Effector CD8-positive, alpha-beta T cell (primary cell): ENCODE results near the gene GPR155.
"Not testable (repeated sequence)": the region's sequence is repeated elsewhere in the genome, so short reads cannot be mapped to it uniquely, and the experiment has no call there.

Experiments
- DNase-seq: peaks from one replicate; lab custom pipeline; 2025; lab: John Stamatoyannopoulos, UW

The GPR155 gene

DNA sequence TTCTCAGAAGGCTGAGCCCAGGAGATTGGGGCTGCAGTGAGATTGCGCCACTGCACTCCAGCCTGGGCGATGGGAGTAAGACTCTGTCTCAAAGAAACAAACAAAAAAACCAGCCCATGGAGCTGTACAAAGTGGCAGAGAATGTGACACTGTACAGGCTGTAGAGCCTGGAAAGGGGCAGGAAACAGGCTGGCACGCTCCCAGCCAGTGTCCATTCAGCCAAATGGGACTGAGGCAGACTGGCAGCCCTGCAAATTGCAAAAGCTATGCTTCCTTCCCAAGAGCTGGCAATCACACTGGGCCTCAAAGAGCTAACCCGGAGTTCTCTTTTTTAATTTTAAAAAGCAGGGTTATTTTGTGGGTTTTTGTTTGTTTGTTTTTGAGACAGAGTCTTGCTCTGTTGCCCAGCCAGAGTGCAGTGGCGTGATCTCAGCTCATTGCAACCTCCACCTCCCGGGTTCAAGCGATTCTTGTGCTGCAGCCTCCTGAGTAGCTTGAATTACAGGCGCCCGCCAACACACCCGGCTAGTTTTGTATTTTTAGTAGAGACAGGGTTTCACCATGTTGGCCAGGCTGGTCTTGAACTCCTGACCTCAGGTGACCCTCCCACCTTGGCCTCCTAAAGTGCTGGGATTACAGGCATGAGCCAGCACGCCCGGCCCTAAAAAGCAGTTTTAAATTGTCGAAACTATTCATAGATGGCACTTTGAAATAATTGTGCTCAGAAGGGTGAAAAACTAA, 48.5 kb downstream of the GPR155 start:
- no peak for DNase-seq

DNA sequence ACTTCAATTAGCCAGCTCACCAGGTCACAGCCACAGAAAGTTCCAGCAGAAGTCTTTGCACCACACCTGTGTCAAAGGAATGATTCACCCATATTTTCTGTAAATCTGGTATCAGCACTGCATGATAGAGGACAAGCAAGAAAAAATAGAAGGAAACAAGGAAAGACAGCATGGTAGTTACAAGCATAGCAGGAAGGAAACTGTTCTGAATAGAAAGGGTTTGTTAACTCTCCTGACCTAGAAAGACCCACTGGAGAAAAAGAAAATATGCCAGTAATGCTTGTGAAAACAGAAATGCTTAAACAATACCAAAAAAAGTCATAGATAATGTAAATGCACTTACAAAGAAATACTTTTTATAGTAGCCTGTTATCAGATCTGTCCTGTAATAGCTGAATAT, 50.5 kb downstream of the GPR155 start:
- no peak for DNase-seq

GRCh38 chr2:174431902-174432301, 54.9 kb downstream of the GPR155 start:
- DNase-seq, result no peak

GRCh38 chr2:174430066-174430465, 56.8 kb downstream of the GPR155 start:
- no peak for DNase-seq

DNA sequence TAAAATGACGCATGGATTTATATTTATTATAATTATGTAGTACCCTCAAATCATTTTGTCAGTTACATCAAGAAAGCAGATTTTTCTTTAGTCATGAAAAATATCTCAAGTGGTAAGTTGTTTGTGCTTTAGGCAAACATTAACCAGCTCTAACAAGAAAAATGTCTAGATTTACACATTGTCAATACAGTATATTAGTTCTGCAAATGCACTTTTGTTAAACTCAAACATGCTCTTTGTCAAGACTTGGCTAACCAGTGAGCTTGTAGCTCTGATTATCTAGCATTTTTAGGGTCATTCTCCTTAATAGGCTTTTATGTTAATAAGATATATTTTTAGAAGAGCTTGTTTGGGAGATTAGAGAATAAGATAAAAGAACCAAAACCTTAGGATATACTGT, 58.6 kb downstream of the GPR155 start:
- no peak for DNase-seq

- no peak for DNase-seq
Observed at GRCh38 chr2:174412256-174412655, 74.6 kb downstream of the GPR155 start.

DNA sequence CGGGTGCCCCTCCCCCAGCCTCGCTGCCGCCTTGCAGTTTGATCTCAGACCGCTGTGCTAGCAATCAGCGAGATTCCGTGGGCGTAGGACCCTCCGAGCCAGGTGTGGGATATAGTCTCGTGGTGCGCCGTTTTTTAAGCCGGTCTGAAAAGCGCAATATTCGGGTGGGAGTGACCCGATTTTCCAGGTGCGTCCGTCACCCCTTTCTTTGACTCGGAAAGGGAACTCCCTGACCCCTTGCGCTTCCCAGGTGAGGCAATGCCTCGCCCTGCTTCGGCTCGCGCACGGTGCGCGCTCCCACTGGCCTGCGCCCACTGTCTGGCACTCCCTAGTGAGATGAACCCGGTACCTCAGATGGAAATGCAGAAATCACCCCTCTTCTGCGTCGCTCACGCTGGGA, 76.8 kb downstream of the GPR155 start:
- DNase-seq, result not testable (repeated sequence)

DNA sequence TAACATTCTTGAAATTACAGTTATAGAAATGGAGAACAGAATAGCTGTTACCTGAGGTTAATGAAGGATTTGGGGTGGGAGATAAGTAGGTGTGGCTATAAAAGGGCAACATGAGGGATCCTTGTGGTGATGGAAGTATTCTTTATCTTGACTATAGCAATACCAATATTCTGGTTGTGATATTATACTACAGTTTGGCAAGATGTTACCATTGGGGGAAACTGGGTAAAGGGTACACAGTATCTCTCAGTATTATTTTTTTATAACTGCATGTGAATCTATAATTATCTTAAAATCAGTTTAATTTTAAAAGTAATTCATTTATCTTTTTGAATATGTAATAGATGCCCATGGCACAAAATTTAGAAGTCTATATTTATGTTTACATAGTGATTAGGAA, 83.2 kb downstream of the GPR155 start:
- no peak for DNase-seq

DNA sequence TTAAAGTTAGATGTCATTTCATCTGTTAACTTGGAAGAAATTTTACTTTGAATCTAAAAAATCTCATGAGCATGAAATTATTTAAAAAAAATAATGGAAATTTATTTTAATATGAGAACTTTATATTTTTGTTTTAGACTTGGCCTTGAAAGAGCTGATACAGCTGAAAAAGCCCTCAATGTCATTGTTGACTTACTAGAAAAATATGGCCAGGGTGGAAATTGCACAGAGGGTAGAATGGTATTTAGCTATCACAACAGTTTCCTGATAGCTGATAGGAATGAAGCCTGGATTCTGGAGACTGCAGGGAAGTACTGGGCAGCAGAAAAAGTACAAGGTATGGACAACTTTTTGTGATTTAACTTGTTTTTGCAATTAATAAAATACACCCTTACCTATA, 86.0 kb downstream of the GPR155 start:
- no peak for DNase-seq

DNA sequence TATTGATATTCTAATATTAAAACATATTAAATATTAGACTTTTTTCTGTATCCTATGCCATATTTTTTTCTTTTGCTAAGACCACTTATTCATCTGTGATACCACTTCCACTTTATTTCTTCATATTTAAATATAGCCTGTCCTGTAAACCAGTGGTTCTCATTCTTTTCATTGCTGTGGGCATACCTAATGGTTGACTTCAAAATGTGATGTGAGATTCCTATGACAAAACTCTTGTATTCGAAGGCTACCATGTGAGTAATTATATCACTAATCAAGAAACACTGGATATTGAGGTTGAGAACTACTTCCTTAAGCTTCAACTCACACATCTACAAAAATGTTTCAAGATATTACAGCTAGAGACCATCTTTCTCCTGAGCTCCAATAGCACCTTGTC, 87.7 kb downstream of the GPR155 start:
- DNase-seq, result no peak

- DNase-seq, result no peak
Observed at GRCh38 chr2:174397773-174398172, 89.1 kb downstream of the GPR155 start.

DNA sequence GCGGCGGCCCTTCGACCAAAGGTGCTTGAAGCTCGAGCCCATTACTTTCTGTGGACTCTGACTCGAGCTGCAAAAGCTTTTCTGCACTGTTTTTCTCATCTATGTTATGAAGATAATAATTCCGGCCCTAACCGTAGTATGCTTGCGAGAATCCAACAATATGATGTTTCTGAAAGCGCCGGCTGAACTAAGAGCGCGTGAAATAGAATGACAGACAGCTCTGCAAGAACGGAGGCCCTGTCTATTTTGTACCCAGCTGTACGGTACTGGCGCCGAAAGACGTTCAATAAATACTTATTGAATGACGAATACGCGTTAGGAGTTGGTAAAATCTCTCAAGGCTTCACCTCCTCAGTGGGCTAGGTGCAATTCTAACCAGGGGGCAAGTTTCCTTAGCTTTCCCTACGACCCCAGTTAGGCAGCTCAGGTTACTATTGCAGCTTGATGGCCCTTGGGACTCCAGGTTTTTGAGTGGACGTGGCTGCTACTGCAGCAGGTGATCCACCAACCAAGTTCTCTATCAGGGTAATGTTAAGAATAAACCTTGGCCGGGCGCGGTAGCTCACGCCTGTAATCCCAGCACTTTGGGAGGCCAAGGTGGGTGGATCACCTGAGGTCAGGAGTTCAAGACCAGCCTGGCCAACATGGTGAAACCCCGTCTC, 90.7 kb downstream of the GPR155 start:
- no peak for DNase-seq

- peak; percentile 71 for DNase-seq
Observed at GRCh38 chr2:174395284-174395968, 91.4 kb downstream of the GPR155 start, which contains the start of gene SCRN3. Gene SCRN3 (plus strand): TSS chr2:174395730. CDS start chr2:174398284, 2,554 bp downstream.

DNA sequence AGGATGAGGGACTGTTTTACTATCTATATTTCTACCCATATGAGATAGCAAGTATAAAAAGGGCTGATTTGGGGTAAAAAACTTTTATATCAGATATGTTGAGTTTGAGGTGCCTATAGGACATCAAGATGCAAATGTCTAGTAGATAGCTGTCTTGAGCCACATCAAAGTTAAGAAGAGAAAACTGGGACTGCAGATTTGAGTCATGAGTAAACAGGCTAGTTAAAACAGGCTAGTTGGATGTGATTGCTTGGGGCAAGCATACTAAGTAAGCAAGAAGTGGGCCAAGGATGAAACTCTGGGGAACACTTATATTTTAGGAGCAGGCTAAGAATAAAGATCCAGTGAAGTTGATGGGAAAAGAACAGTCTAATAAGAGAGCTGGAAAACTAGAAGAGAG, 94.1 kb downstream of the GPR155 start:
- DNase-seq, result no peak

- DNase-seq, result not testable (repeated sequence)
Observed at GRCh38 chr2:174390303-174390702, 96.5 kb downstream of the GPR155 start.

GRCh38 chr2:174389542-174389941, 97.3 kb downstream of the GPR155 start:
- no peak for DNase-seq

DNA sequence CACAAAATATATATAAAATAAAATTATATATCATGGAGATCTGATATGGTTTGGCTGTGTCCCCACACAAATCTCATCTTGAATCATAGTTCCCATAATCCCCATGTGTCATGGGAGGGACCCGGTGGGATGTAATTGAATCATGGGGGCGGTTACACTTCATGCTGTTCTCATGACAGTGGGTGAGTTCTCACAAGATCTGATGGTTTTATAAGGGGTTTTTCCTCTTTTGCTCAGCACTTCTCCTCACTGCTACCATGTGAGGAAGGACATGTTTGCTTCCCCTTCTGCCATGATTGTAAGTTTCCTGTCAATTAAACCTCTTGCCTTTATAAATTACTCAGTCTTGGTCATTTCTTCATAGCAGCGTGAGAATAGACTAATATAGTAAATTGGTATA, 98.1 kb downstream of the GPR155 start:
- not testable (repeated sequence) for DNase-seq

DNA sequence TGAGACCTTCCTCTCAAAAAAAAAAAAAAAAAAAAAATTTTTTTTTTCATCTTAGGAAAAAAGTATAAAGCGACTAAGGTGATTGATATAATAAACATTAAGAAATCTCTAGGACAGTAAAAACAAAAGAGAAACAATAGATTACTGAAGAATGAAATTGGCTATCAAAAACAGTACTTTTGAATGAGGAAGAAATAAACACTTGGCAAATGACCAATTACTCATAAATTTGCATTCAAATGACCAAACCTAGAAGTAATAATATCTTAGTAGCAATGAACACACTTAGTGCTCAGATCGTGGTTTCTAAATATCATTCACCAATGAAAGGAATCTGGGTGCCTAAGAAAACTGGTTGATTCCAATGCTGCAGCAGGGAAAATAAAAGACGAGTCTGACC, 101.6 kb downstream of the GPR155 start:
- no peak for DNase-seq

DNA sequence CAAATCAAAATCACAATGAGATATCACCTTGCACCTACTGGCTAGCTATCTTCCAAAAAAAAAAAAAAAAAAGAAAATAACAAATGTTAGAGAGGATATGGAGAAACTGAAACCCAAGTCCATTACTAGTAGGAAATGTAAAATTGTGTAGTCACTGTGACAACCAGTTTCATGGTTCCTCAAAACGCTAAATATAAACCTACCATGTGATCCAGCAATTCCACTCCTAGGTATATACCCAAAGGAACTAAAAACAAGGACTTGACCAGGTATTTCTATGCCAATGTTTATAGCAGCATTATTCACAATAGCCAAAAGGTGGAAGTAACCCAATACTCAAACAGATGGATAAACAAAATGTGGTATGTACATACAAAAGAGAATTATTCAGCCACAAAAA, 103.0 kb downstream of the GPR155 start:
- DNase-seq, result no peak
